ENCODE data around the gene SLC5A6. TPM values are rescaled to one million over a fixed set of nuclear protein-coding genes. Genes with fewer than 3 reads are reported as not detected.

The SLC5A6 gene
- total and polyA plus RNA-seq, 2 of the 8 experiments (the other 6 are each of a cell fraction or from before 2014, with no cell fraction given) = 118 to 183 TPM

- TF ChIP-seq, protein P1, sequence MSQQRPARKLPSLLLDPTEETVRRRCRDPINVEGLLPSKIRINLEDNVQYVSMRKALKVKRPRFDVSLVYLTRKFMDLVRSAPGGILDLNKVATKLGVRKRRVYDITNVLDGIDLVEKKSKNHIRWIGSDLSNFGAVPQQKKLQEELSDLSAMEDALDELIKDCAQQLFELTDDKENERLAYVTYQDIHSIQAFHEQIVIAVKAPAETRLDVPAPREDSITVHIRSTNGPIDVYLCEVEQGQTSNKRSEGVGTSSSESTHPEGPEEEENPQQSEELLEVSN (IDR thresholded peaks at IDR 0.05) = no peak
These were observed 7.0 kb upstream of the SLC5A6 start (continued) for GRCh38 chr2:27219091-27219490.
